Heart right ventricle (tissue), 16 donors: ENCODE measurements around the gene LRMDA. TPM values are rescaled to one million over a fixed set of nuclear protein-coding genes. Genes with fewer than 3 reads are reported as not detected.
A peak's percentile ranks its signal among the peaks of the same experiment; 100 is the strongest.

Experiments used
- ATAC-seq, 8 donors: fragments of 200-7000 bp; cut with Tn5 transposase; one replicate each; pipeline ENCODE4 v1.9.1; 2020; ENCODE audit warnings: mild to moderate bottlenecking in 8 of 8, moderate library complexity in 8 of 8, moderate number of reproducible peaks in 1 of 8
- DNase-seq, 2 donors: peaks; one replicate each; pipeline ENCODE4 v3.0.0-alpha.2; 2020
- H3K27ac ChIP-seq, 10 donors: fragments of 200-600 bp; sonication (generic) in 2 of 10; one replicate each; pipeline versions ENCODE4 v1.5.0 to v1.8.0; 2020 to 2022; ENCODE audit warnings: mild to moderate bottlenecking in 3 of 10
- H3K27me3 ChIP-seq, 7 donors: fragments of 200-600 bp; one replicate each; pipeline ENCODE4 v1.8.0; 2021 to 2022; ENCODE audit warnings: mild to moderate bottlenecking in 2 of 7
- H3K36me3 ChIP-seq, 9 donors: fragments of 200-600 bp; sonication (generic) in 1 of 9; one replicate each; pipeline versions ENCODE4 v1.5.0 to v1.8.0; 2020 to 2022; ENCODE audit warnings: mild to moderate bottlenecking in 2 of 9
- H3K4me1 ChIP-seq, 9 donors: fragments of 200-600 bp; sonication (generic) in 1 of 9; one replicate each; pipeline versions ENCODE4 v1.5.0 to v1.8.0; 2020 to 2022; ENCODE audit warnings: mild to moderate bottlenecking in 4 of 9
- H3K4me3 ChIP-seq, 10 donors: fragments of 200-600 bp; sonication (generic) in 2 of 10; one replicate each; pipeline versions ENCODE4 v1.5.0 to v1.8.0; 2020 to 2022; ENCODE audit warnings: mild to moderate bottlenecking in 7 of 10, moderate library complexity in 2 of 10
- H3K9me3 ChIP-seq, 11 donors: fragments of 200-600 bp in 10 of 11; sonication (generic) in 2 of 11; one replicate each; pipeline versions ENCODE4 v1.5.0 to v1.8.0; 2013 to 2022; ENCODE audit warnings: mild to moderate bottlenecking in 2 of 11, control low read depth in 1 of 11, moderate library complexity in 1 of 11
- CTCF ChIP-seq, 9 donors: fragments of 200-600 bp; sonication (generic) in 2 of 9; IDR thresholded peaks; one replicate each; pipeline versions ENCODE4 v1.5.0 to v1.8.0; 2021 to 2022; ENCODE audit warnings: antibody characterized with exemption in 9 of 9, mild to moderate bottlenecking in 5 of 9, moderate library complexity in 1 of 9
- WGBS, 2 donors: extraction: QIAGEN DNeasy Blood & Tissue Kit; methylation state at CpG; one replicate each; pipeline ENCODE4 v1.1.7; 2013; ENCODE audit warnings: inconsistent platforms in 1 of 2; 5-methylcytosine and 5-hydroxymethylcytosine counted together
- intact Hi-C, 10 donors: fragments of 100-400 bp; cut with DNase I; formaldehyde crosslinking; loops; one replicate each; pipeline versions ENCODE4 v1.11.1 to v1.14.2; 2022
- polyA plus RNA-seq, 2 donors: library from polyadenylated mRNA; stranded (reverse); fragments of 200-250 nt; gene quantifications; one replicate each; pipeline ENCODE4 v1.2.3, GENCODE V29; 2013
- total RNA-seq, 10 donors: library from RNA; stranded (reverse); fragmentation: NEBNext Ultra II Directional in 3 of 10; extraction: Animal tissue kit (Norgen Biotek cat#: 25700) in 3 of 10; gene quantifications; one replicate each; pipeline versions ENCODE4 v1.2.1 to v1.2.4, GENCODE V29; 2021 to 2023
- donor health status: Arrhythmogenic right ventricular cardiomyopathy.
- donor health status: ischemic (EF 13 %, LVEDD 7.1; RV severe dilation, severe dysfunction).
- donor health status: healthy with polysubstance abuse.
- donor health status: DM: no; HTN: yes; CAD: no.
- donor health status: DM: no; HTN: no; CAD: no.
- donor health status: ischemic (EF 25% LVEDD 6.9; RV normal size, moderate dysfunction).
- donor health status: ischemic (EF 25% LVEDD 5.7; RV mildly dilated, moderate dysfunction).
- donor health status: healthy.
- donor health status: DM: yes; HTN: yes; CAD: no.
- donor health status: Ischemic cardiomyopathy.
- donor health status: ischemic (EF 35%, LVEDD 5.7; RV mildly dilated, moderate dysfunction).
- donor health status: nonischemic (EF 11% LVEDD 7.7; RV severe dilation, severe dysfunction).
- donor health status: DM: yes; HTN: yes; CAD: no.
- donor health status: PGD.
- donor health status: ischemic (EF 29% LVEDD 5.4; RV normal size, mild dysfunction).
- donor health status: nonischemic (EF 23%, LVEDD 6.1; RV moderate dilation, normal function).

The LRMDA gene
- total and polyA plus RNA-seq, 12 donors, result 4.0 to 59.8 (median 12.7) TPM

GRCh38 chr10:76554033-76554408 lies 1122.6 kb downstream of the LRMDA start:
- H3K27ac ChIP-seq, result peak overlapping the region in 1 of 10 donors; percentile 9
- peak in 3 of 8 donors; percentile 24 to 50 (median 41) for ATAC-seq

GRCh38 chr10:76554478-76554877 lies 1123.1 kb downstream of the LRMDA start:
- H3K9me3 ChIP-seq, result no peaks in the 10 kb centered on the region
- H3K27ac ChIP-seq, result peak overlapping the region in 1 of 10 donors; percentile 9
- no peaks in the 10 kb centered on the region for H3K27me3 ChIP-seq
- H3K36me3 ChIP-seq, result no peaks in the 10 kb centered on the region
- ATAC-seq (peak in 1 of 8 donors; percentile 19), DNase-seq (no peak)
- intact Hi-C loops, result loop anchor here in 5 of 10 donors (5.0 to 10.0 kb wide), 6 partner anchors 350 to 1152 kb away; partner anchors contain the start of gene ZNF503 (in 2 of the 5)
- peaks cover 0 to 33% (median 10%) of the 10 kb centered on the region in 9 donors for H3K4me1 ChIP-seq
- WGBS, 2 donors, result 75 to 82% methylated on average over 6 of the region's 6 CpGs
- no peak for TF ChIP-seq CTCF (IDR thresholded peaks at IDR 0.05)
- H3K4me3 ChIP-seq, result no peak overlapping the region

More at GRCh38 chr10:76554033-76554408, 1122.6 kb downstream of the LRMDA start:
- intact Hi-C loops, result loop anchor here in 5 of 10 donors (5.0 to 10.0 kb wide), 6 partner anchors 351 to 1152 kb away; partner anchors contain the start of gene ZNF503 (in 2 of the 5)
- H3K36me3 ChIP-seq, result no peaks in the 10 kb centered on the region
- TF ChIP-seq CTCF (IDR thresholded peaks at IDR 0.05), result no peak
- peaks cover 0 to 30% (median 6%) of the 10 kb centered on the region in 9 donors for H3K4me1 ChIP-seq
- no peaks in the 10 kb centered on the region for H3K27me3 ChIP-seq
- 63 to 75% methylated on average over 7 of the region's 7 CpGs for WGBS, 2 donors
- no peak overlapping the region for H3K4me3 ChIP-seq
- no peaks in the 10 kb centered on the region for H3K9me3 ChIP-seq
- DNase-seq, result no peak

- intact Hi-C loops, result loop anchor here in 4 of 10 donors (10.0 kb wide), 4 partner anchors 350 to 1150 kb away; partner anchors contain the start of gene ZNF503 (in 1 of the 4)
- no peak for TF ChIP-seq CTCF (IDR thresholded peaks at IDR 0.05)
- H3K4me3 ChIP-seq, result no peak overlapping the region
- H3K36me3 ChIP-seq, result no peaks in the 10 kb centered on the region
- H3K4me1 ChIP-seq, result peaks cover 0 to 33% (median 10%) of the 10 kb centered on the region in 9 donors
- H3K27ac ChIP-seq, result no peak overlapping the region
- ATAC-seq (no peak), DNase-seq (no peak)
- 40 to 41% methylated on average over 2 of the region's 2 CpGs for WGBS, 2 donors
- H3K27me3 ChIP-seq, result no peaks in the 10 kb centered on the region
- no peaks in the 10 kb centered on the region for H3K9me3 ChIP-seq
Observed at GRCh38 chr10:76555067-76555670, 1123.7 kb downstream of the LRMDA start.

GRCh38 chr10:76557366-76557765 lies 1125.9 kb downstream of the LRMDA start:
- intact Hi-C loops, result loop anchor here in 4 of 10 donors (10.0 kb wide), 4 partner anchors 347 to 1153 kb away; partner anchors contain the start of gene ZNF503 (in 1 of the 4)

More at GRCh38 chr10:76557366-76557765, 1125.9 kb downstream of the LRMDA start:
- Histone ChIP-seq H3K4me3 (no peak overlapping the region), H3K9me3 (no peaks in the 10 kb centered on the region), H3K4me1 (peaks cover 0 to 33% (median 10%) of the 10 kb centered on the region in 9 donors), H3K27ac (no peak overlapping the region), H3K36me3 (no peaks in the 10 kb centered on the region), H3K27me3 (no peaks in the 10 kb centered on the region)
- DNase-seq (no peak), ATAC-seq (no peak)
- 88 to 92% methylated on average over 4 of the region's 4 CpGs for WGBS, 2 donors
- no peak for TF ChIP-seq CTCF (IDR thresholded peaks at IDR 0.05)
